ENCODE data around the gene WDR59. TPM values are rescaled to one million over a fixed set of nuclear protein-coding genes. Genes with fewer than 3 reads are reported as not detected.
"Not testable (repeated sequence)": the region's sequence is repeated elsewhere in the genome, so short reads cannot be mapped to it uniquely, and the experiment has no call there.

The WDR59 gene
- total and polyA plus RNA-seq, 2 donors (not counting 1 experiment from before 2014, with no cell fraction given), result 52.6 to 127 TPM

GRCh38 chr16:74991268-74991592 is 6.3 kb upstream of the WDR59 start:
- H3K27ac ChIP-seq (ENCODE audit: low read length in 2 of 2), result no peak overlapping the region
- DNase-seq (no peak), ATAC-seq (ENCODE audit: low read depth) (no peak)
- ChIA-PET POLR2A (no interaction called here), CTCF (no interaction called here)
- H3K9ac ChIP-seq (ENCODE audit: low read length), result no peak overlapping the region
- H2AFZ ChIP-seq (ENCODE audit: insufficient read depth, low read depth, low read length, poor library complexity, severe bottlenecking), result no peak overlapping the region
- peaks cover 0 to 16% (median 3%) of the 10 kb centered on the region in 4 experiments for H3K27me3 ChIP-seq (replicated peaks in 1 of 4; ENCODE audit: control extremely low read depth in 1 of 4, control insufficient read depth in 3 of 4, insufficient read depth in 4 of 4, low read length in 3 of 4)
- TF ChIP-seq EZH2 (IDR thresholded peaks at IDR 0.05; ENCODE audit: borderline replicate concordance, insufficient read depth, low read depth, low read length, poor library complexity, severe bottlenecking), result no peak
- TF ChIP-seq CTCF (IDR thresholded peaks at IDR 0.05), result no peak
- H3K4me3 Mint-ChIP-seq, result no peak overlapping the region
- no peaks in the 10 kb centered on the region for H3K4me1 ChIP-seq (ENCODE audit: control insufficient read depth in 2 of 2, insufficient read depth in 2 of 2, low read length in 2 of 2)
- H3K79me2 ChIP-seq (ENCODE audit: control insufficient read depth, insufficient read depth, low read length), result no peaks in the 10 kb centered on the region
- H3K27ac Mint-ChIP-seq, result no peak overlapping the region
- peaks cover 13% of the 10 kb centered on the region for H3K27me3 Mint-ChIP-seq
- no CpG with 5 or more reads among the region's 5 CpGs for WGBS (ENCODE audit: insufficient coverage)
- no peak overlapping the region for H3K4me2 ChIP-seq (replicated peaks; ENCODE audit: low read depth, low read length, poor library complexity, severe bottlenecking)
- H3K9me3 ChIP-seq (ENCODE audit: control extremely low read depth in 1 of 3, control insufficient read depth in 2 of 3, insufficient read depth in 1 of 3, low read length in 2 of 3), result no peaks in the 10 kb centered on the region
- intact Hi-C loops (cut with micrococcal nuclease), result no loop called here
- H3K4me3 ChIP-seq (ENCODE audit: control extremely low read depth in 1 of 5, extremely low read depth in 1 of 5, insufficient read depth in 1 of 5, low read depth in 2 of 5, low read length in 4 of 5), result no peak overlapping the region
- H3K9me3 Mint-ChIP-seq (ENCODE audit: insufficient read depth), result no peaks in the 10 kb centered on the region
- no peaks in the 10 kb centered on the region for H3K4me1 Mint-ChIP-seq
- no peaks in the 10 kb centered on the region for H3K36me3 ChIP-seq (replicated peaks in 1 of 2; ENCODE audit: control extremely low read depth in 1 of 2, control insufficient read depth in 1 of 2, extremely low read depth in 1 of 2, insufficient read depth in 2 of 2, low read length in 1 of 2)
- H4K20me1 ChIP-seq (ENCODE audit: control insufficient read depth, insufficient read depth, low read length, poor library complexity, severe bottlenecking), result no peaks in the 10 kb centered on the region

- H3K9me3 ChIP-seq (ENCODE audit: control extremely low read depth in 1 of 3, control insufficient read depth in 2 of 3, insufficient read depth in 1 of 3, low read length in 2 of 3), result no peaks in the 10 kb centered on the region
- ATAC-seq (ENCODE audit: low read depth) (no peak), DNase-seq (no peak)
- no peak overlapping the region for H3K9ac ChIP-seq (ENCODE audit: low read length)
- H2AFZ ChIP-seq (ENCODE audit: insufficient read depth, low read depth, low read length, poor library complexity, severe bottlenecking), result no peak overlapping the region
- no peaks in the 10 kb centered on the region for H3K4me1 ChIP-seq (ENCODE audit: control insufficient read depth in 2 of 2, insufficient read depth in 2 of 2, low read length in 2 of 2)
- no peak overlapping the region for H3K27ac ChIP-seq (ENCODE audit: low read length in 2 of 2)
- H3K4me2 ChIP-seq (replicated peaks; ENCODE audit: low read depth, low read length, poor library complexity, severe bottlenecking), result no peak overlapping the region
- H3K4me3 ChIP-seq (ENCODE audit: control extremely low read depth in 1 of 5, extremely low read depth in 1 of 5, insufficient read depth in 1 of 5, low read depth in 2 of 5, low read length in 4 of 5), result no peak overlapping the region
- WGBS (ENCODE audit: insufficient coverage), result 97% methylated on average over 7 of the region's 10 CpGs
- H3K36me3 ChIP-seq (replicated peaks in 1 of 2; ENCODE audit: control extremely low read depth in 1 of 2, control insufficient read depth in 1 of 2, extremely low read depth in 1 of 2, insufficient read depth in 2 of 2, low read length in 1 of 2), result no peaks in the 10 kb centered on the region
- no peaks in the 10 kb centered on the region for H3K9me3 Mint-ChIP-seq (ENCODE audit: insufficient read depth)
- ChIA-PET CTCF (no interaction called here), POLR2A (no interaction called here)
- no peaks in the 10 kb centered on the region for H4K20me1 ChIP-seq (ENCODE audit: control insufficient read depth, insufficient read depth, low read length, poor library complexity, severe bottlenecking)
- H3K79me2 ChIP-seq (ENCODE audit: control insufficient read depth, insufficient read depth, low read length), result no peaks in the 10 kb centered on the region
- H3K4me3 Mint-ChIP-seq, result no peak overlapping the region
- TF ChIP-seq CTCF (IDR thresholded peaks at IDR 0.05), result no peak
- TF ChIP-seq EZH2 (IDR thresholded peaks at IDR 0.05; ENCODE audit: borderline replicate concordance, insufficient read depth, low read depth, low read length, poor library complexity, severe bottlenecking), result no peak
- peaks cover 0 to 16% (median 1%) of the 10 kb centered on the region in 4 experiments for H3K27me3 ChIP-seq (replicated peaks in 1 of 4; ENCODE audit: control extremely low read depth in 1 of 4, control insufficient read depth in 3 of 4, insufficient read depth in 4 of 4, low read length in 3 of 4)
- H3K27ac Mint-ChIP-seq, result no peak overlapping the region
- H3K27me3 Mint-ChIP-seq, result peaks cover 9% of the 10 kb centered on the region
- no peaks in the 10 kb centered on the region for H3K4me1 Mint-ChIP-seq
- intact Hi-C loops (cut with micrococcal nuclease), result no loop called here
These were observed 5.9 kb upstream of the WDR59 start for GRCh38 chr16:74990832-74991231.

- H3K27me3 Mint-ChIP-seq; H3K79me2 ChIP-seq (ENCODE audit: control insufficient read depth, insufficient read depth, low read length); H4K20me1 ChIP-seq (ENCODE audit: control insufficient read depth, insufficient read depth, low read length, poor library complexity, severe bottlenecking); H3K4me1 Mint-ChIP-seq; H3K27ac Mint-ChIP-seq; H3K4me3 ChIP-seq (ENCODE audit: control extremely low read depth in 1 of 5, extremely low read depth in 1 of 5, insufficient read depth in 1 of 5, low read depth in 2 of 5, low read length in 4 of 5); H3K27ac ChIP-seq (ENCODE audit: low read length in 2 of 2); H3K4me2 ChIP-seq (replicated peaks; ENCODE audit: low read depth, low read length, poor library complexity, severe bottlenecking); H3K9me3 ChIP-seq (ENCODE audit: control extremely low read depth in 1 of 3, control insufficient read depth in 2 of 3, insufficient read depth in 1 of 3, low read length in 2 of 3); H3K36me3 ChIP-seq (replicated peaks in 1 of 2; ENCODE audit: control extremely low read depth in 1 of 2, control insufficient read depth in 1 of 2, extremely low read depth in 1 of 2, insufficient read depth in 2 of 2, low read length in 1 of 2); H2AFZ ChIP-seq (ENCODE audit: insufficient read depth, low read depth, low read length, poor library complexity, severe bottlenecking); H3K4me3 Mint-ChIP-seq; H3K4me1 ChIP-seq (ENCODE audit: control insufficient read depth in 2 of 2, insufficient read depth in 2 of 2, low read length in 2 of 2); H3K9ac ChIP-seq (ENCODE audit: low read length); H3K9me3 Mint-ChIP-seq (ENCODE audit: insufficient read depth); DNase-seq; POLR2A ChIA-PET; ATAC-seq (ENCODE audit: low read depth): not testable (repeated sequence)
- intact Hi-C loops (cut with micrococcal nuclease), result loop anchor here (5.0 to 10.0 kb wide), 2 partner anchors 325 to 693 kb away; partner anchors contain the start of genes PSMD7 and RFWD3
- H3K27me3 ChIP-seq (replicated peaks in 1 of 4; ENCODE audit: control extremely low read depth in 1 of 4, control insufficient read depth in 3 of 4, insufficient read depth in 4 of 4, low read length in 3 of 4), result peaks cover 0 to 10% (median 1%) of the 10 kb centered on the region in 4 experiments
- CTCF ChIA-PET, result interaction anchor here (0.7 kb wide), 2 partner anchors 121 to 129 kb away, joined by 3 to 4 read pairs; no protein-coding TSS in a partner anchor
- 78% methylated on average over 1 of the region's 3 CpGs for WGBS (ENCODE audit: insufficient coverage)
These were observed 4.9 kb upstream of the WDR59 start for GRCh38 chr16:74989864-74990263.
